Non-pigmented ciliary epithelial cell (primary cell): Measurements from ENCODE around the gene NCOR2.

ENCODE experiments used
- DNase-seq: peaks from one replicate; pipeline ENCODE4 v3.0.0-alpha.2; 2010; ENCODE audit warnings: low read depth

NCOR2 gene

DNA sequence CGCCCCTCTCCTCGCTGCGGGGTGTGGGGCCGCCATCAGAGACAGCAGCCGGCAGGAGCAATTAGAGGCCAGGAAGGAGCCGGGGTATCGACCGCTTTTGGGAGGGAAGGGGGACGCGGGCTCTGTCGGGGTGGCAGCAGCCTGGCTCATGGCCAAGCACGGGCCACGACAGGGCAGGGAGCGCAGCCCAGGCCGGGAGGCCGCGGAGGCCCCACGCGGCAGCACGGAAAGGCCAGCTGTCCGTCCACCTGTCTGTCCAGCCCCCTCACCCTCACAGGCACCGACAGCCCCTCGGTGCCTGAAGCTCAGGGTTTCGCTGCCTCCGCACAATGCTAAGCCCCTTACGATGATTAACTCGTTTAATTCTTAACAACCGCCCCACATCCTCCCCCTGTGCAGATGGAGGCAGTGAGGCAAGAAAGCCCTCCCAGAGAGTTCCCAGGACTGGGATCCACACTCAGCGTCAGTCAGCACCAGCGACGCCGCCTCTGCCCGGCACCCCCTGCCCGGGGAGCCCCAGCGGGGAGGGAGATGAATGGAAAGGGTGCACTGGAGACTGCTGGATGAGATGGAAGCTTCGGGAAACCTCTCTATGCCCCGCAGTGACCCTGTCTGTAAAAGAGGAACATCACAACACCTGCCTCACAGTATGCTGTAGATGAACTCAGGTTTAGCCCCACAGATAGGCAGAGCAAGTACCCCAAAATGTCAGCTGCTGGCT, 23.7 kb downstream of the NCOR2 start:
- no peak for DNase-seq

GRCh38 chr12:124543052-124543589, 24.3 kb downstream of the NCOR2 start:
- no peak for DNase-seq

DNA sequence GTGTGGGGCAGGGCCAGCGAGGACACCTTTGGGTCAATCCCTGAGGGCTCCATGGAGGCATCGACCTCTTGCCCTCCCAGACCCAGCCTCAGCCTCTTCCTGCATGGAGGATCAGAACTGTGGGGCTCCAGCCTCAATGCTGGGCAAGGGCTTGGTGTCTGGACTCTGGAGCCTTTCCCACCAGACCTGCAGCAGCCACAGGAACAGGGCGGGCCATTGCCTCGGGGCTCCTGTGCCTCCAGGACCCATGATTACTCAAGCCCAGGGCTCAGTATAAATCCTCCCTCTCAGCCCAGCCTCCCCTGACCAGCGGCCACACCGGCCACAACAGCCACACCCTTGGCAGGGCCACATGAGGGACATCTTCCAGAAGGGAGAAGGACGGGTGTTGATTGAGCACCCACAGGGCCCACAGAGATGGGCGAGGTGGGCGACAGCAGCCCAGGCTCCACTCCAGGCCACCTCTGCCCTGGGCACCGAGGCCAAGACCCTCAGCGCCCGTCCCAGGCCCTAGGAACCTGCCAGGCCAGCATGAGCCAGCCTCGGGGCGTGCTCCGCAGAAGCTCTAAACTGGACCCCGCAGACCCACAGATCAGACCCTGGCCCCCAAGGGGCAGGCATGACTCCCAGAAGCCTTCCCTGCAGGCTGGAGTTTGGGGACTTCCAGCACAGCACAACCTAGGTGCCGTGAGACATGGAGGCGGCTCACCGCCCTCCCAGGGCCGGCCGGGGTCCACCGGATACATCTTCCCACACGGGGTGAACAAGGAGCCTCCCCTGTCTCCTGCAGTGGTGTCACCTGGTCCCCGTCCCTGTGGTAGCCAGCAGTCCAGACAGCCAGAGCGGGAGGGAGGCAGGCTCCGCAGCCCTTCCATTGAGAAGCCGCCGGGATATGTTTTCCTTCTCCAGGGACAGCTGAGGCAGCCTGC, 25.1 kb downstream of the NCOR2 start:
- no peak for DNase-seq

DNA sequence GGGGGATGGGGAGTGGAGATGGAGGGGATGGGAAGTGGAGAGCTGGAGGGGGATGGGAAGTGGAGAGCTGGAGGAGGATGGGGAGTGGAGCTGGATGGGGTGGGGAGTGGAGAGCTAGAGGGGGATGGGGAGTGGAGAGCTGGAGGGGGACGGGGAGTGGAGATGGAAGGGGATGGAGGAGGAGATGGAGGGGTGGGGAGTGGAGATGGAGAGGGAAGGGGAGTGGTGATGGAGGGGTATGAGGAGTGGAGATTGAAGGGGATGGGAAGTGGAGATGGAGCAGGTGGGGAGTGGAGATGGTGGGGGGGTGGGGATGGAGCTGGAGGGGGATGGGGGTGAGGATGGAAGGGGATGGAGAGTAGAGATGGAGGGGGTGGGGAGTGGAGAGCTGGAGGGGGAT, 26.1 kb downstream of the NCOR2 start:
- DNase-seq: no peak

- no peak for DNase-seq
These were observed 28.0 kb downstream of the NCOR2 start for GRCh38 chr12:124539084-124540041.

DNA sequence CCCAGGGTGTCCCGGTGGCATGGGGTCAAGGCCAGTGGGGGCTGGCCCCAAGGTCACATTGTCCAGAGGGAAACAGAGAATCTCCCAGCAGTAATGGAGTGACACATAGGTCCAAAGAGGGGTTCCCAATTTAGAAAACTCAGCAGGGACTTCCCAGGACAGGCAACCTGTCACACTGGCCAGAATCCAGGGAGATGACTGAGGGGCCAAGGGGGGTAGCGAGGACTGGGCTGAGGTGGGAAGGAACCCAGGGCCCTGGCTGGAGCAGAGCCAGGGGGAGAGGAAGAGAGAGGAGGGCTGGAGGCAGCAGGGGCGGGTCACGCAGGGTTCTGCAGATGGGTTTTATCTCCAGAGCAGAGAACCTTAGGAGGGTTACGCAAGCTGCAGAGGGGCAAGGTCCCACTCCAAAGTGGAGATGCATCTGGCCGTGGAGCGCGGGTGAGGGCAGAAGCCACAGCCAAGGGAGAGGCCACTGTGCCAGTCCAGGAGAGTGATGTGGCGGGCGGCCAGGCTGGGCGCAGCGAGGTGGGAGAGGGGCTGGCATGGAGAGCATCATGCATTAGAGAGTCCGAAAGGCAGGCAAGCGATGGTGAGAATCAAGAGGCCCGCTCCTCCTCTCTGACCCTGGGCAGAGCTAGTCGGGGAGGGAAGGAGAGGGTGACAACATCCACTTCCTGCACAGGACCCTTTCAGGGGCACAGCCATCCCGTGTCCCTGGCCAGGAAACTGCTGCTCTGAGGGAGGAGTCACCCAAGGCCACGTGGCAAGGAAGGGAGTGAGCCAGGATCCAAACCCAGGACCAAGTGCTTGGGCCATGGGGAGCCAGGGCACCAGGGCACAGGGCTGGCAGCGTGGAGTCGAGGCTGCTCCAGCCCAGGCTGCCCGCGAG, 29.0 kb downstream of the NCOR2 start:
- no peak for DNase-seq

GRCh38 chr12:124537525-124538193, 29.8 kb downstream of the NCOR2 start:
- DNase-seq: no peak

GRCh38 chr12:124536641-124537040, 30.8 kb downstream of the NCOR2 start:
- DNase-seq: no peak

- no peak for DNase-seq
These were observed 32.4 kb downstream of the NCOR2 start for GRCh38 chr12:124534776-124535740.

- DNase-seq: no peak
These were observed 34.0 kb downstream of the NCOR2 start for GRCh38 chr12:124533456-124533855.

DNA sequence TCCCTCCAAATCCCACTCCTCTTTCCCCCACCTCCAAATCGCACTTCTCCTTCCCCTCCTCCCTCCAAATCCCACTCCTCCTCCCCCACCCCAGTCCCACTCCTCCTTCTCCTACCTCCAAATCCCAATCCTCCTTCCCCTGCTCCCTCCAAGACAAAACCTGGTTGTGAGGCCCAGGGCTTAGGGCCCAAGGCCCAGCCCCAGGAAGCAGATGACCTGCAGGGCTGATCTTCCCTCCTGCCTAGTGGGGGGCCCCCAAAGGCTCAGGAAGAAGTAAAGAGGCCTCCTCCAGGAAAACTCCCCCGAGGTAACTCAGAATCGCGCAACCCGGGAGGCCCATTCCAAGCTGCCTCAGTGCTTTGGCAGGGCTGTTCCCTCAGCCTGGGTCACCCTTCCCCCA, 34.4 kb downstream of the NCOR2 start:
- DNase-seq: no peak

GRCh38 chr12:124532331-124532750, 35.1 kb downstream of the NCOR2 start:
- DNase-seq: no peak

- DNase-seq: no peak
These were observed 35.5 kb downstream of the NCOR2 start for GRCh38 chr12:124531906-124532305.

DNA sequence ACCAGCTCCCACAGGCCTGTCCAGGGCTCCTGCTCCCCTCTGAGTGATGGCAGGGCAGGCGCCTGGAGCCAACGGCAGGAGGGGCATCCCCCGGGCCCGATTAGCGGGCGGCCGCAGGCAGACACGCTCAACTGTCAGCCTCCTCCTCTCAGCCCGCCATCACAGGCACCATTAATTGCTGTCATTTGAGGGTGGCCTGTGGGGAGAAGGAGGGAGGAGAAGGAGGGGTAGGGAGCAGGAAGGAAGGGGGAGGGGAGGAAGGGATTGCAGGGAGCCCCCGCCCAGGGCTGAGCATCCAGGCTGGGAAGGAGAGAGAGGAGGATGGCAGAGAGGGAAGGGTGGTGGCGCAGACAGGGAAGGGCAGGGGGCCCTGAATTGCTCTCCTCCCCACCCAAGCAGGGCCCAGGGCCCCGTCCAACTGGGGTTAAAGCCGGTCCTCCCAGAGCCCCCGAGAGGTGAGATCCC, 36.1 kb downstream of the NCOR2 start:
- DNase-seq: no peak

GRCh38 chr12:124530637-124531263, 36.7 kb downstream of the NCOR2 start:
- no peak for DNase-seq

GRCh38 chr12:124529565-124530276, 37.7 kb downstream of the NCOR2 start:
- no peak for DNase-seq

DNA sequence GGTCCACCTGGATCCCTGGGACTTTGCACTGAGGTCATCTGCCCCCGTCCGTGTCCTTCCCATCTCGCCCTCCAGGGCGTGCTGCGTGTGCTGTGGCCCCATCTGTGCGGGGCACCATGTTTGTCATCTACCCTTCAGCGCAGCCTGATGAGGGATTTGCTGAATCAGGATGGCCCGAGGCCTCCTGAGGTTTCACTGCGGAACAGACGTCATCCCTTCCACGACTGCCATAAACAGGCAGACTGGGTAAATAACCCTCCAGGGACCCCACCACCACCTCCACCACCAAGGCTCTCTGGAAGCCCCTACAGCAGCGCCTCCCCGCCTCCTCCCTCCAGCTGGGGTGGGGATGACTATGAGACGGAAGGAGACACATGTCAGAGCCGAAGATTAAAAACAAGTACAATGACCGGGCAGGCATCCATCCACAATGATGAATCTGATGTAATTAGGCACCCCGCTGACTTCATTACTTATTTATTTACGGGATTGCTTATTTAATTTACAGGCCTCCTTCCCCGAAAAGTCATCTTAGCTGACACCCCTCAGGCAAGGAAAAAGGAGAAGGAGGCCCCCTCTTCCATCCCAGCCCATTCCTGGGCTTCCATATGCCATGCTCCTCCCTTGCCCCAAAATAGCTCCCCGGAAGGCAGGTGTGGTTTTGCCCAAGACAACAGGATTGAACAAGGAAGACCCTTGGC, 39.4 kb downstream of the NCOR2 start:
- no peak for DNase-seq
